KMS-11 (cell line): ENCODE data around the gene CD9.

Experiments
- H2AFZ ChIP-seq: fragments of 200-600 bp; sonication (generic); 2 replicates; pipeline ENCODE4 v1.6.1; 2016; ENCODE audit warnings: antibody characterized with exemption, mixed run types, low read depth
- H3K27ac ChIP-seq: fragments of 200-600 bp; sonication (generic); 2 replicates; pipeline ENCODE4 v1.6.1; 2016; ENCODE audit warnings: mild to moderate bottlenecking, mixed run types
- H3K27me3 ChIP-seq: fragments of 200-600 bp; sonication (generic); 2 replicates; pipeline ENCODE4 v1.6.1; 2017; ENCODE audit warnings: mild to moderate bottlenecking, low read depth, mixed run types, moderate library complexity; ENCODE audit not compliant: insufficient read depth
- H3K36me3 ChIP-seq: fragments of 200-600 bp; sonication (generic); 2 replicates; pipeline ENCODE4 v1.6.1; 2017; ENCODE audit warnings: mild to moderate bottlenecking, mixed run types; ENCODE audit not compliant: insufficient read depth
- H3K4me1 ChIP-seq: fragments of 200-600 bp; sonication (generic); 2 replicates; pipeline ENCODE4 v1.6.1; 2016; ENCODE audit warnings: mild to moderate bottlenecking, low read depth, mixed run types; ENCODE audit not compliant: poor library complexity, severe bottlenecking
- H3K4me2 ChIP-seq: fragments of 200-600 bp; sonication (generic); 2 replicates; pipeline ENCODE4 v1.7.0; 2016; ENCODE audit warnings: mild to moderate bottlenecking, mixed run types
- H3K4me3 ChIP-seq: fragments of 200-600 bp; sonication (generic); IDR thresholded peaks from 2 replicates; pipeline ENCODE4 v1.6.1; 2017; ENCODE audit warnings: low read depth, low read length, mixed read lengths; ENCODE audit not compliant: insufficient read depth
- H3K79me2 ChIP-seq: fragments of 200-600 bp; sonication (generic); 2 replicates; pipeline ENCODE4 v1.6.1; 2016; ENCODE audit warnings: low read depth, mixed run types; ENCODE audit not compliant: insufficient read depth
- H3K9ac ChIP-seq: fragments of 200-600 bp; sonication (generic); 2 replicates; pipeline ENCODE4 v1.6.1; 2016; ENCODE audit warnings: mild to moderate bottlenecking, mixed run types
- H4K20me1 ChIP-seq: fragments of 200-600 bp; sonication (generic); 2 replicates; pipeline ENCODE4 v1.6.1; 2016; ENCODE audit warnings: mild to moderate bottlenecking, mixed run types; ENCODE audit not compliant: insufficient read depth
- CTCF ChIP-seq: fragments of 200-600 bp; sonication (generic); conservative IDR thresholded peaks from 2 replicates; pipeline ENCODE4 v1.6.1; 2017; ENCODE audit warnings: low read depth, mild to moderate bottlenecking, antibody characterized with exemption, low read length, moderate library complexity, mixed read lengths

CD9 gene

GRCh38 chr12:6241495-6241894 lies 41.3 kb downstream of the CD9 start:
- H3K4me2 ChIP-seq = no peak overlapping the region
- no peaks in the 10 kb centered on the region for H3K36me3 ChIP-seq
- no peaks in the 10 kb centered on the region for H3K79me2 ChIP-seq
- peaks cover 8% of the 10 kb centered on the region for H3K4me1 ChIP-seq
- no peaks in the 10 kb centered on the region for H3K27me3 ChIP-seq
- no peak overlapping the region for H3K27ac ChIP-seq
- H3K9ac ChIP-seq = no peak overlapping the region
- H2AFZ ChIP-seq = no peak overlapping the region
- no peaks in the 10 kb centered on the region for H4K20me1 ChIP-seq
- no peak overlapping the region for H3K4me3 ChIP-seq
- TF ChIP-seq CTCF = no peak

GRCh38 chr12:6249580-6249979 lies 49.4 kb downstream of the CD9 start:
- Histone ChIP-seq H3K27ac (no peak overlapping the region), H3K4me3 (no peak overlapping the region), H3K9ac (no peak overlapping the region), H3K79me2 (no peaks in the 10 kb centered on the region), H3K36me3 (no peaks in the 10 kb centered on the region), H3K4me1 (no peaks in the 10 kb centered on the region), H2AFZ (no peak overlapping the region), H4K20me1 (no peaks in the 10 kb centered on the region), H3K27me3 (no peaks in the 10 kb centered on the region), H3K4me2 (no peak overlapping the region)
- TF ChIP-seq CTCF = no peak

- no peaks in the 10 kb centered on the region for H3K36me3 ChIP-seq
- H2AFZ ChIP-seq = no peak overlapping the region
- H3K4me2 ChIP-seq = no peak overlapping the region
- no peaks in the 10 kb centered on the region for H4K20me1 ChIP-seq
- no peaks in the 10 kb centered on the region for H3K27me3 ChIP-seq
- no peaks in the 10 kb centered on the region for H3K79me2 ChIP-seq
- H3K27ac ChIP-seq = no peak overlapping the region
- no peak for TF ChIP-seq CTCF
- H3K4me1 ChIP-seq = no peaks in the 10 kb centered on the region
- no peak overlapping the region for H3K9ac ChIP-seq
- no peak overlapping the region for H3K4me3 ChIP-seq
These were observed 50.1 kb downstream of the CD9 start for GRCh38 chr12:6250343-6250742.

- Histone ChIP-seq H2AFZ (no peak overlapping the region), H3K4me2 (no peak overlapping the region), H3K4me1 (no peaks in the 10 kb centered on the region), H3K36me3 (no peaks in the 10 kb centered on the region), H3K4me3 (no peak overlapping the region), H3K27ac (no peak overlapping the region), H3K79me2 (no peaks in the 10 kb centered on the region), H4K20me1 (no peaks in the 10 kb centered on the region), H3K27me3 (no peaks in the 10 kb centered on the region), H3K9ac (no peak overlapping the region)
- no peak for TF ChIP-seq CTCF
These were observed 53.1 kb downstream of the CD9 start for GRCh38 chr12:6253278-6253677.

GRCh38 chr12:6254491-6254890 lies 54.3 kb downstream of the CD9 start:
- Histone ChIP-seq H3K36me3 (no peaks in the 10 kb centered on the region), H3K9ac (no peak overlapping the region), H3K27ac (no peak overlapping the region), H3K4me2 (no peak overlapping the region), H2AFZ (no peak overlapping the region), H3K4me1 (no peaks in the 10 kb centered on the region), H3K79me2 (no peaks in the 10 kb centered on the region), H3K4me3 (no peak overlapping the region), H3K27me3 (no peaks in the 10 kb centered on the region), H4K20me1 (no peaks in the 10 kb centered on the region)
- TF ChIP-seq CTCF = no peak
